GM10847 (cell line): ENCODE results near the gene SART3.

ENCODE experiments used
- POLR2A ChIP-seq: IDR thresholded peaks from 2 replicates; pipeline ENCODE4 v1.6.1; 2011; ENCODE audit not compliant: insufficient read length; ENCODE audit errors: extremely low read depth

The SART3 gene

GRCh38 chr12:108510836-108511235 lies 50.1 kb downstream of the SART3 start:
- TF ChIP-seq POLR2A: no peak

- no peak for TF ChIP-seq POLR2A
Measured at GRCh38 chr12:108509806-108510205, 51.2 kb downstream of the SART3 start.

GRCh38 chr12:108507971-108508642 lies 52.9 kb downstream of the SART3 start:
- TF ChIP-seq POLR2A: no peak

GRCh38 chr12:108505129-108505528 lies 55.8 kb downstream of the SART3 start:
- no peak for TF ChIP-seq POLR2A

GRCh38 chr12:108502922-108503321 lies 58.1 kb downstream of the SART3 start:
- TF ChIP-seq POLR2A: no peak

GRCh38 chr12:108498136-108498535 lies 62.8 kb downstream of the SART3 start:
- TF ChIP-seq POLR2A: no peak

- no peak for TF ChIP-seq POLR2A
Measured at GRCh38 chr12:108495823-108496579, 65.0 kb downstream of the SART3 start.

GRCh38 chr12:108495054-108495453 lies 65.9 kb downstream of the SART3 start:
- no peak for TF ChIP-seq POLR2A

- TF ChIP-seq POLR2A: no peak
Measured at GRCh38 chr12:108491256-108491655, 69.7 kb downstream of the SART3 start.

- TF ChIP-seq POLR2A: no peak
Measured at GRCh38 chr12:108484845-108485244, 76.1 kb downstream of the SART3 start.

- TF ChIP-seq POLR2A: no peak
Measured at GRCh38 chr12:108484431-108484830, 76.5 kb downstream of the SART3 start.

GRCh38 chr12:108483213-108484059 lies 77.5 kb downstream of the SART3 start:
- TF ChIP-seq POLR2A: no peak

GRCh38 chr12:108482717-108483212 lies 78.2 kb downstream of the SART3 start:
- TF ChIP-seq POLR2A: no peak

GRCh38 chr12:108479364-108480070 lies 81.5 kb downstream of the SART3 start:
- no peak for TF ChIP-seq POLR2A

- TF ChIP-seq POLR2A: no peak
Measured at GRCh38 chr12:108478611-108479206, 82.3 kb downstream of the SART3 start.

GRCh38 chr12:108477881-108478259 lies 83.1 kb downstream of the SART3 start:
- no peak for TF ChIP-seq POLR2A
